Left ventricle myocardium inferior (tissue), 1 donor: ENCODE data around the gene ORC2. TPM values are rescaled to one million over a fixed set of nuclear protein-coding genes. Genes with fewer than 3 reads are reported as not detected.

Source experiments
- DNase-seq: peaks from one replicate; pipeline ENCODE4 v3.0.0-alpha.2; 2020
- H3K27ac ChIP-seq: fragments of 200-600 bp; replicated peaks from 2 replicates; pipeline ENCODE4 v1.8.0; 2021
- H3K27me3 ChIP-seq: fragments of 200-600 bp; 2 replicates; pipeline ENCODE4 v1.8.0; 2021; ENCODE audit warnings: low read depth
- H3K36me3 ChIP-seq: fragments of 200-600 bp; 2 replicates; pipeline ENCODE4 v1.8.0; 2021
- H3K4me1 ChIP-seq: fragments of 200-600 bp; 2 replicates; pipeline ENCODE4 v1.8.0; 2021
- H3K4me3 ChIP-seq: fragments of 200-600 bp; 2 replicates; pipeline ENCODE4 v1.8.0; 2021; ENCODE audit warnings: mild to moderate bottlenecking, moderate library complexity
- H3K9me3 ChIP-seq: fragments of 200-600 bp; replicated peaks from 2 replicates; pipeline ENCODE4 v1.8.0; 2021
- CTCF ChIP-seq: fragments of 200-600 bp; IDR thresholded peaks from 2 replicates; pipeline ENCODE4 v1.8.0; 2021; ENCODE audit warnings: antibody characterized with exemption, mild to moderate bottlenecking, borderline replicate concordance
- intact Hi-C: fragments of 100-400 bp; cut with micrococcal nuclease; formaldehyde crosslinking; loops from one replicate; pipeline ENCODE4 v1.11.0; 2022
- total RNA-seq: library from RNA; stranded (reverse); fragmentation: NEBNext Ultra II Directional; extraction: Animal tissue kit (Norgen Biotek cat#: 25700); gene quantifications from one replicate; pipeline ENCODE4 v1.2.1, GENCODE V29; 2021
- donor health status: DM: no; HTN: yes; CAD: no; lungs with severe emphysema.

ORC2 gene
- total RNA-seq, 1 donor from 2014 or later, result 24.5 TPM

GRCh38 chr2:200961674-200962073, 1.8 kb downstream of the ORC2 start:
- H3K4me3 ChIP-seq, result peak overlapping the region; percentile 89

GRCh38 chr2:200950378-200950777, 13.1 kb downstream of the ORC2 start:
- peak overlapping the region; percentile 47 for H3K27ac ChIP-seq
- TF ChIP-seq CTCF, result no peak
- H3K9me3 ChIP-seq, result no peaks in the 10 kb centered on the region
- no peak for DNase-seq
- H3K4me1 ChIP-seq, result peaks cover 17% of the 10 kb centered on the region
- peaks cover 74% of the 10 kb centered on the region for H3K36me3 ChIP-seq
- no peaks in the 10 kb centered on the region for H3K27me3 ChIP-seq
- no peak overlapping the region for H3K4me3 ChIP-seq
- intact Hi-C loops, result no loop called here

More at GRCh38 chr2:200961674-200962073, 1.8 kb downstream of the ORC2 start:
- DNase-seq, result no peak
- Histone ChIP-seq H3K9me3 (no peaks in the 10 kb centered on the region), H3K27ac (peak overlapping the region; percentile 95), H3K4me1 (peaks cover 68% of the 10 kb centered on the region), H3K27me3 (no peaks in the 10 kb centered on the region), H3K36me3 (peaks cover 19% of the 10 kb centered on the region)
- TF ChIP-seq CTCF, result no peak
- intact Hi-C loops, result no loop called here

- Histone ChIP-seq H3K27ac (no peak overlapping the region), H3K9me3 (no peaks in the 10 kb centered on the region), H3K4me3 (no peak overlapping the region), H3K27me3 (no peaks in the 10 kb centered on the region), H3K4me1 (peaks cover 6% of the 10 kb centered on the region), H3K36me3 (peaks cover 77% of the 10 kb centered on the region)
- no peak for DNase-seq
- no peak for TF ChIP-seq CTCF
- intact Hi-C loops, result no loop called here
Measured at GRCh38 chr2:200945395-200945729, 18.1 kb downstream of the ORC2 start.

GRCh38 chr2:200944467-200945394, 18.7 kb downstream of the ORC2 start:
- Histone ChIP-seq H3K4me3 (no peak overlapping the region), H3K4me1 (no peaks in the 10 kb centered on the region), H3K9me3 (no peaks in the 10 kb centered on the region), H3K36me3 (peaks cover 84% of the 10 kb centered on the region), H3K27ac (no peak overlapping the region), H3K27me3 (no peaks in the 10 kb centered on the region)
- no peak for TF ChIP-seq CTCF
- intact Hi-C loops, result no loop called here
- no peak for DNase-seq

- Histone ChIP-seq H3K27me3 (no peaks in the 10 kb centered on the region), H3K27ac (no peak overlapping the region), H3K4me1 (no peaks in the 10 kb centered on the region), H3K9me3 (no peaks in the 10 kb centered on the region), H3K4me3 (no peak overlapping the region), H3K36me3 (peaks cover 83% of the 10 kb centered on the region)
- no peak for TF ChIP-seq CTCF
- no peak for DNase-seq
- intact Hi-C loops, result no loop called here
Measured at GRCh38 chr2:200943527-200944105, 19.8 kb downstream of the ORC2 start.
